ENCODE data around the gene NEUROD4. TPM values are rescaled to one million over a fixed set of nuclear protein-coding genes. Genes with fewer than 3 reads are reported as not detected.

Gene NEUROD4
- total RNA-seq, 1 donor from 2014 or later = not detected

DNA sequence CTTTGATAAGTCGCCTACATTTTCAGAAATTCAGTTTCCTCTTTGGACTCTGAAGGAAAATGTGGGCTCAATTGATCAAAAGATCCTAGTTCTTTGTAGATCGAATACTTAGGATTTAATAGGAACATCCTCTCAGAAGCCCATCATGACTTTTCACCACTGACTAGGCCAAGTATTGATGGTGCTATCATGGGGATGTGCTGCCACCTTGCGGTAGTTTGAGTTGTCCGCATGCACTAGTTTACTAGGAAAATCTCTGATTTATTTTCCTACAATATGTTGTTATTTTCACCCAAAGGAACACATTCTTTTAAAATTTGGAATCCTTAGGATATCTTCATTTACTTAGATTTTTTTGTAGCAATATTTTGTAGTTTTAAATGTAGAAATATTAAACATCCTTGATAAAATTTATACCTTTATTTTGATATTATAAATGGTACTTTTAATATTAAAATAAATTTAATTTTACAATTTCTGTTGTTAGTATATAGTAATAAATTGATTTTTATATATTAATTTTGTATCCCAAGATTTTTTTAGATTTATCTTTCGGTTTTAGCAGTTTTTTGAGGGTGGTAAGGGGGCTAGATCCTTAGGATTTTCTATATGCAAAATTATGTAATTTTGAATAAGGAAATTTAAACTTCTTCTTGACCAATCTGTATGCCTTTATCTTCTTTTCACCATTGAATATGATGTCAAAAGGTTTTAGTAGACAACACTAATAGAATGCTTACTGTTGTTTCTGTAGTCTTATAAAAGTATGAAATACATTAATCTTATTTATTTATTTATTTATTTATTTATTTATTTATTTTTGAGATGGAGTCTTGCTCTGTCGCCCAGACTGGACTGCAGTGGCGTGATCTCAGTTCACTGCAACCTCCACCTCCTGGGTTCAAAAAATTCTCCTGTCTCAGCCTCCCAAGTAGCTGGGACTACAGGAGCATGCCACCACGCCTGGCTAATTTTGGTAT, 53.6 kb downstream of the NEUROD4 start:
- Histone ChIP-seq H3K27ac (ENCODE audit: low read depth, low read length) (no peak overlapping the region), H3K4me3 (ENCODE audit: insufficient read depth, low read depth, low read length) (no peak overlapping the region), H3K79me2 (ENCODE audit: insufficient read depth, low read length) (no peaks in the 10 kb centered on the region), H3K4me2 (ENCODE audit: low read length) (no peak overlapping the region), H4K20me1 (ENCODE audit: insufficient read depth, low read length) (no peaks in the 10 kb centered on the region), H3K9ac (ENCODE audit: low read length) (no peak overlapping the region), H2AFZ (ENCODE audit: low read depth, low read length) (no peak overlapping the region), H3K9me3 (ENCODE audit: insufficient read depth, low read depth, low read length) (no peaks in the 10 kb centered on the region), H3K27me3 (ENCODE audit: insufficient read depth, low read length) (no peaks in the 10 kb centered on the region), H3K36me3 (ENCODE audit: insufficient read depth, low read length) (no peaks in the 10 kb centered on the region), H3K4me1 (ENCODE audit: insufficient read depth, low read length) (no peaks in the 10 kb centered on the region)
- H3K27ac Mint-ChIP-seq (ENCODE audit: unreplicated experiment) = no peak overlapping the region
- no peaks in the 10 kb centered on the region for H3K9me3 Mint-ChIP-seq (ENCODE audit: unreplicated experiment)
- no peaks in the 10 kb centered on the region for H3K36me3 Mint-ChIP-seq (ENCODE audit: low read depth, unreplicated experiment)
- TF ChIP-seq CTCF (IDR thresholded peaks at IDR 0.05; ENCODE audit: insufficient read depth, low read depth, low read length) = peak; percentile 91
- no peak for TF ChIP-seq EZH2 (IDR thresholded peaks at IDR 0.05; ENCODE audit: insufficient read depth, low read length)
- no peaks in the 10 kb centered on the region for H3K4me1 Mint-ChIP-seq (ENCODE audit: low read depth, unreplicated experiment)
- DNase-seq (ENCODE audit: low read depth) (peak; percentile 32), FAIRE-seq (peak; percentile 76)
- H3K27me3 Mint-ChIP-seq (ENCODE audit: low read depth, unreplicated experiment) = no peaks in the 10 kb centered on the region
- H3K4me3 Mint-ChIP-seq (ENCODE audit: unreplicated experiment) = no peak overlapping the region

GRCh38 chr12:55074806-55075205, 55.0 kb downstream of the NEUROD4 start:
- FAIRE-seq (no peak), DNase-seq (ENCODE audit: low read depth) (no peak)
- Mint-ChIP-seq H3K4me1 (ENCODE audit: low read depth, unreplicated experiment) (no peaks in the 10 kb centered on the region), H3K36me3 (ENCODE audit: low read depth, unreplicated experiment) (no peaks in the 10 kb centered on the region), H3K9me3 (ENCODE audit: unreplicated experiment) (peaks cover 2% of the 10 kb centered on the region), H3K4me3 (ENCODE audit: unreplicated experiment) (no peak overlapping the region), H3K27me3 (ENCODE audit: low read depth, unreplicated experiment) (no peaks in the 10 kb centered on the region), H3K27ac (ENCODE audit: unreplicated experiment) (no peak overlapping the region)
- no peaks in the 10 kb centered on the region for H3K27me3 ChIP-seq (ENCODE audit: insufficient read depth, low read length)
- H3K4me1 ChIP-seq (ENCODE audit: insufficient read depth, low read length) = no peaks in the 10 kb centered on the region
- no peak overlapping the region for H2AFZ ChIP-seq (ENCODE audit: low read depth, low read length)
- no peaks in the 10 kb centered on the region for H3K36me3 ChIP-seq (ENCODE audit: insufficient read depth, low read length)
- H3K79me2 ChIP-seq (ENCODE audit: insufficient read depth, low read length) = no peaks in the 10 kb centered on the region
- no peak overlapping the region for H3K9ac ChIP-seq (ENCODE audit: low read length)
- no peaks in the 10 kb centered on the region for H3K9me3 ChIP-seq (ENCODE audit: insufficient read depth, low read depth, low read length)
- H3K27ac ChIP-seq (ENCODE audit: low read depth, low read length) = no peak overlapping the region
- TF ChIP-seq EZH2 (IDR thresholded peaks at IDR 0.05; ENCODE audit: insufficient read depth, low read length) = no peak
- TF ChIP-seq CTCF (IDR thresholded peaks at IDR 0.05; ENCODE audit: insufficient read depth, low read depth, low read length) = no peak
- H4K20me1 ChIP-seq (ENCODE audit: insufficient read depth, low read length) = no peaks in the 10 kb centered on the region
- H3K4me3 ChIP-seq (ENCODE audit: insufficient read depth, low read depth, low read length) = no peak overlapping the region
- H3K4me2 ChIP-seq (ENCODE audit: low read length) = no peak overlapping the region

Other genes with a start within 250 kb of the NEUROD4 start
- gene MUCL1, start 165.5 kb upstream of the NEUROD4 start, total RNA-seq = not detected in 2 replicates
- 0.23 and 0.55 TPM in 2 replicates for gene TESPA1, start 35.2 kb upstream of the NEUROD4 start, total RNA-seq
- gene OR9K2, start 106.4 kb downstream of the NEUROD4 start, total RNA-seq = not detected in 2 replicates
- gene OR10A7, start 201.1 kb downstream of the NEUROD4 start, total RNA-seq = not detected in 2 replicates
- not detected in 2 replicates for gene OR6C74, start 224.6 kb downstream of the NEUROD4 start, total RNA-seq

All from astrocyte (in vitro differentiated cells and primary cell).